IMR-90 (cell line): ENCODE measurements around the gene FOXD4L1. TPM values are rescaled to one million over a fixed set of nuclear protein-coding genes. Genes with fewer than 3 reads are reported as not detected.
A peak's percentile ranks its signal among the peaks of the same experiment; 100 is the strongest.
"Not testable (repeated sequence)": the region's sequence is repeated elsewhere in the genome, so short reads cannot be mapped to it uniquely, and the experiment has no call there.

Experiments used
- ATAC-seq: fragments of 200-7000 bp; cut with Tn5 transposase; 2 replicates; pipeline ENCODE4 v1.9.1; 2020; ENCODE audit warnings: low read depth, mild to moderate bottlenecking, moderate library complexity
- BruUV-seq: library from RNA; stranded (reverse); fragments of 400-500 nt; replicated peaks from 2 replicates; lab custom pipeline; 2021; lab: Mats Ljungman, UMichigan
- CTCF ChIA-PET: fragments of 300-600 bp; formaldehyde crosslinking; extraction: SDS; loops from one replicate; lab custom pipeline; 2021; ENCODE audit warnings: antibody characterized with exemption; lab: Yijun Ruan, JAX
- POLR2A ChIA-PET: fragments of 300-600 bp; sonication (Branson Sonifier 250); formaldehyde crosslinking; loops from one replicate; lab custom pipeline; 2022; ENCODE audit warnings: antibody characterized with exemption; ENCODE audit not compliant: unreplicated experiment; lab: Charles Lee
- DNase-seq: peaks from one replicate; pipeline ENCODE4 v3.0.0; 2013
- H2AFZ ChIP-seq: replicated peaks from 2 replicates; pipeline ENCODE3; 2013; ENCODE audit warnings: low read length, mild to moderate bottlenecking; ENCODE audit not compliant: poor library complexity
- H2AK5ac ChIP-seq: 2 replicates; pipeline ENCODE4 v1.6.1; 2013; ENCODE audit warnings: low read depth, low read length, inconsistent platforms
- H2AK9ac ChIP-seq: replicated peaks from 2 replicates; pipeline ENCODE3; 2013; ENCODE audit warnings: mild to moderate bottlenecking, low read depth, low read length, moderate library complexity; ENCODE audit not compliant: poor library complexity
- H2BK120ac ChIP-seq: 2 replicates; pipeline ENCODE4 v1.6.1; 2013; ENCODE audit warnings: low read depth, low read length, inconsistent platforms
- H2BK15ac ChIP-seq: 3 replicates; pipeline ENCODE4 v1.6.1; 2013; ENCODE audit warnings: low read depth, low read length, inconsistent platforms
- H2BK20ac ChIP-seq: 2 replicates; pipeline ENCODE4 v1.6.1; 2013; ENCODE audit warnings: low read depth, mild to moderate bottlenecking, inconsistent platforms, low read length, moderate library complexity
- H2BK5ac ChIP-seq: 2 replicates; pipeline ENCODE4 v1.6.1; 2013; ENCODE audit warnings: mild to moderate bottlenecking, low read depth, low read length, inconsistent platforms; ENCODE audit not compliant: poor library complexity, severe bottlenecking
- H3K14ac ChIP-seq: replicated peaks from 2 replicates; pipeline ENCODE4 v1.6.1; 2013; ENCODE audit warnings: low read depth, low read length, inconsistent platforms
- H3K18ac ChIP-seq: 2 replicates; pipeline ENCODE4 v1.6.1; 2013; ENCODE audit warnings: low read depth, low read length, control low read depth
- H3K23ac ChIP-seq: 2 replicates; pipeline ENCODE4 v1.6.1; 2013; ENCODE audit warnings: low read depth, low read length, inconsistent platforms
- H3K27ac ChIP-seq: 2 replicates; pipeline ENCODE4 v1.5.1; 2013; ENCODE audit warnings: mild to moderate bottlenecking, control low read depth, low read length; ENCODE audit not compliant: insufficient read depth
- H3K27me3 ChIP-seq: 2 replicates; pipeline ENCODE4 v1.6.1; 2013; ENCODE audit warnings: low read length; ENCODE audit not compliant: control insufficient read depth, insufficient read depth
- H3K36me3 ChIP-seq: 2 replicates; pipeline ENCODE4 v1.6.1; 2013; ENCODE audit warnings: low read length, mixed read lengths; ENCODE audit not compliant: control insufficient read depth, insufficient read depth
- H3K4ac ChIP-seq: 2 replicates; pipeline ENCODE4 v1.6.1; 2013; ENCODE audit warnings: low read depth, low read length, inconsistent platforms
- H3K4me1 ChIP-seq: 2 replicates; pipeline ENCODE4 v1.6.1; 2013; ENCODE audit warnings: low read length, mixed read lengths; ENCODE audit not compliant: control insufficient read depth, insufficient read depth
- H3K4me2 ChIP-seq: 2 replicates; pipeline ENCODE4 v1.6.1; 2013; ENCODE audit warnings: low read depth, mild to moderate bottlenecking, control low read depth, low read length, moderate library complexity
- H3K4me3 ChIP-seq: 2 replicates; pipeline ENCODE4 v1.5.1; 2013; ENCODE audit warnings: low read depth, mild to moderate bottlenecking, control low read depth, low read length, moderate library complexity; ENCODE audit not compliant: insufficient read depth
- H3K56ac ChIP-seq: 2 replicates; pipeline ENCODE4 v1.6.1; 2013; ENCODE audit warnings: low read length, inconsistent platforms; ENCODE audit not compliant: insufficient read depth; ENCODE audit errors: extremely low read depth
- H3K79me1 ChIP-seq, 2 experiments: 2 replicates each; pipeline ENCODE4 v1.6.1; 2013; ENCODE audit warnings: low read length in 2 of 2, inconsistent platforms in 1 of 2, low read depth in 1 of 2
- H3K9ac ChIP-seq: 2 replicates; pipeline ENCODE4 v1.6.1; 2013; ENCODE audit warnings: low read depth, low read length, control low read depth
- H3K9me1 ChIP-seq: 2 replicates; pipeline ENCODE4 v1.6.1; 2013; ENCODE audit warnings: low read length, inconsistent platforms; ENCODE audit not compliant: insufficient read depth
- H3K9me3 ChIP-seq: 2 replicates; pipeline ENCODE4 v1.6.1; 2013; ENCODE audit warnings: low read length; ENCODE audit not compliant: control insufficient read depth, insufficient read depth
- H4K20me1 ChIP-seq: 2 replicates; pipeline ENCODE4 v1.6.1; 2013; ENCODE audit warnings: low read length, inconsistent platforms; ENCODE audit not compliant: insufficient read depth
- H4K5ac ChIP-seq: 2 replicates; pipeline ENCODE4 v1.6.1; 2013; ENCODE audit warnings: mild to moderate bottlenecking, low read depth, low read length, control low read depth
- H4K8ac ChIP-seq, 2 experiments: 2 replicates each; pipeline ENCODE4 v1.6.1; 2013; ENCODE audit warnings: low read depth in 2 of 2, low read length in 2 of 2, control low read depth in 1 of 2, inconsistent platforms in 1 of 2
- H4K91ac ChIP-seq: 2 replicates; pipeline ENCODE4 v1.6.1; 2013; ENCODE audit warnings: low read depth, low read length, inconsistent platforms; ENCODE audit not compliant: insufficient read depth
- WGBS, 2 experiments: methylation state at CpG; one replicate each; pipeline versions ENCODE4 v1.1.5 to v1.1.7; 2013; ENCODE audit warnings: missing lambda C conversion rate in 2 of 2; ENCODE audit not compliant: insufficient read length in 1 of 2; ENCODE audit errors: extremely low coverage in 2 of 2; 5-methylcytosine and 5-hydroxymethylcytosine counted together
- dilution Hi-C: fragments of 300-500 bp; cut with HindIII; formaldehyde crosslinking; loops from one replicate; pipeline ENCODE4 v1.14.3; 2018; ENCODE audit warnings: low sequenced_read_pairs; ENCODE audit not compliant: unreplicated experiment
- in situ Hi-C: fragments of 300-500 bp; cut with MboI; formaldehyde crosslinking; loops from 3 replicates; pipeline ENCODE4 v1.14.3; 2019; ENCODE audit warnings: low sequenced_read_pairs, inconsistent platforms, mixed read lengths
- intact Hi-C: fragments of 100-400 bp; cut with micrococcal nuclease; formaldehyde crosslinking; loops from 2 replicates; pipeline ENCODE4 v1.10.0; 2022
- polyA plus RNA-seq, 3 experiments: library from polyadenylated mRNA; depleted of rRNA; stranded (reverse); fragments of >200 nt; gene quantifications; 2 replicates each; pipeline ENCODE4 v1.2.3, GENCODE V29; 2012; ENCODE audit warnings: low replicate concordance in 1 of 3
- total RNA-seq: library from RNA; depleted of rRNA; stranded (reverse); fragments of >200 nt; gene quantifications from 2 replicates; pipeline ENCODE4 v1.2.3, GENCODE V29; 2012

FOXD4L1 gene
- total and polyA plus RNA-seq, 2 of the 4 experiments (the other 2 are of a cell fraction), result not detected

- peak overlapping the region; percentile 60; the same call in 1 of the 2 replicates for H4K5ac ChIP-seq
- peak overlapping the region; percentile 75 for H3K4ac ChIP-seq
- peak overlapping the region; percentile 75; the same call in 1 of the 2 replicates for H4K91ac ChIP-seq
- CTCF ChIA-PET, H3K79me1 ChIP-seq, H3K27me3 ChIP-seq, H2AK5ac ChIP-seq, dilution Hi-C loops, H3K9me3 ChIP-seq, H3K56ac ChIP-seq, H2AK9ac ChIP-seq, BruUV-seq, H3K9me1 ChIP-seq, H3K4me1 ChIP-seq, in situ Hi-C loops, intact Hi-C loops, H2BK15ac ChIP-seq, H4K20me1 ChIP-seq, H3K36me3 ChIP-seq, POLR2A ChIA-PET: not testable (repeated sequence)
- peak overlapping the region; percentile 87 for H3K14ac ChIP-seq
- H2BK120ac ChIP-seq, result peak overlapping the region; percentile 83; the same call in 1 of the 2 replicates
- peak overlapping the region; percentile 53; the same call in 1 of the 2 replicates for H2BK20ac ChIP-seq
- peak overlapping the region; percentile 73; the same call in 1 of the 2 replicates for H3K23ac ChIP-seq
- 0% methylated on average over 9 of the region's 71 CpGs; no CpG with 5 or more reads in 1 of the 2 experiments for WGBS, 2 experiments
- peak; percentile 71 for ATAC-seq
- peak overlapping the region; percentile 82 for H3K9ac ChIP-seq
- DNase-seq, result peak; percentile 39
- H3K18ac ChIP-seq, result peak overlapping the region; percentile 81
- H3K4me2 ChIP-seq, result peak overlapping the region; percentile 67
- H3K4me3 ChIP-seq, result peak overlapping the region; percentile 70
- H2BK5ac ChIP-seq, result peak overlapping the region; percentile 85
- peak overlapping the region; percentile 65 to 96; a peak in 3 of 4 replicates for H4K8ac ChIP-seq
- peak overlapping the region; percentile 78 for H2AFZ ChIP-seq
- H3K27ac ChIP-seq, result peak overlapping the region; percentile 88
These were observed 42.9 kb downstream of the FOXD4L1 start for GRCh38 chr2:113541204-113541975.

- DNase-seq, H3K36me3 ChIP-seq, H3K4ac ChIP-seq, POLR2A ChIA-PET, dilution Hi-C loops, H3K4me1 ChIP-seq, H3K9me1 ChIP-seq, H2AK5ac ChIP-seq, in situ Hi-C loops, H2BK15ac ChIP-seq, intact Hi-C loops, CTCF ChIA-PET, BruUV-seq, H3K27me3 ChIP-seq, H3K23ac ChIP-seq, H3K56ac ChIP-seq, H4K20me1 ChIP-seq, H4K5ac ChIP-seq, H3K9me3 ChIP-seq, H4K91ac ChIP-seq, H2BK20ac ChIP-seq, H3K79me1 ChIP-seq, H3K14ac ChIP-seq, H2AK9ac ChIP-seq: not testable (repeated sequence)
- Histone ChIP-seq H3K27ac (peak overlapping the region; percentile 72), H2AFZ (peak overlapping the region; percentile 78), H3K18ac (0 out of 2 replicates have a peak overlapping the region, but pooled peaks have one; percentile 5), H2BK120ac (0 out of 2 replicates have a peak overlapping the region, but pooled peaks have one; percentile 79), H3K9ac (peak overlapping the region; percentile 55), H2BK5ac (peak overlapping the region; percentile 85), H3K4me2 (peak overlapping the region; percentile 14), H3K4me3 (peak overlapping the region; percentile 70), H4K8ac (peak overlapping the region; percentile 42 to 64; a peak in 1 of 4 replicates)
- no CpG with 5 or more reads among the region's 64 CpGs for WGBS, 2 experiments
- peak; percentile 44 for ATAC-seq
These were observed 43.6 kb downstream of the FOXD4L1 start for GRCh38 chr2:113541976-113542485.
